ENCODE data around the gene FAM20B. TPM values are rescaled to one million over a fixed set of nuclear protein-coding genes. Genes with fewer than 3 reads are reported as not detected.

The FAM20B gene
- total RNA-seq, 1 donor = 41.5 TPM

- TF ChIP-seq CTCF (IDR thresholded peaks at IDR 0.05; ENCODE audit: insufficient read depth, low read length) = no peak
- no peak overlapping the region for H3K4me3 ChIP-seq (ENCODE audit: low read depth, low read length)
- DNase-seq (ENCODE audit: low read depth) = no peak
Measured at GRCh38 chr1:179042087-179042486, 16.4 kb downstream of the FAM20B start.

- TF ChIP-seq CTCF (IDR thresholded peaks at IDR 0.05; ENCODE audit: insufficient read depth, low read length) = no peak
- H3K4me3 ChIP-seq (ENCODE audit: low read depth, low read length) = no peak overlapping the region
- no peak for DNase-seq (ENCODE audit: low read depth)
Measured at GRCh38 chr1:179042700-179043099, 17.0 kb downstream of the FAM20B start.

GRCh38 chr1:179043266-179043665 lies 17.6 kb downstream of the FAM20B start:
- no peak for DNase-seq (ENCODE audit: low read depth)
- TF ChIP-seq CTCF (IDR thresholded peaks at IDR 0.05; ENCODE audit: insufficient read depth, low read length) = no peak
- no peak overlapping the region for H3K4me3 ChIP-seq (ENCODE audit: low read depth, low read length)

- DNase-seq (ENCODE audit: low read depth) = no peak
- H3K4me3 ChIP-seq (ENCODE audit: low read depth, low read length) = no peak overlapping the region
- TF ChIP-seq CTCF (IDR thresholded peaks at IDR 0.05; ENCODE audit: insufficient read depth, low read length) = no peak
Measured at GRCh38 chr1:179043907-179044306, 18.2 kb downstream of the FAM20B start.

GRCh38 chr1:179046808-179047635 lies 21.3 kb downstream of the FAM20B start:
- DNase-seq (ENCODE audit: low read depth) = peak; percentile 62
- H3K4me3 ChIP-seq (ENCODE audit: low read depth, low read length) = no peak overlapping the region
- no peak for TF ChIP-seq CTCF (IDR thresholded peaks at IDR 0.05; ENCODE audit: insufficient read depth, low read length)

GRCh38 chr1:179047636-179047997 lies 21.9 kb downstream of the FAM20B start:
- H3K4me3 ChIP-seq (ENCODE audit: low read depth, low read length) = no peak overlapping the region
- DNase-seq (ENCODE audit: low read depth) = no peak
- no peak for TF ChIP-seq CTCF (IDR thresholded peaks at IDR 0.05; ENCODE audit: insufficient read depth, low read length)
